HG02798 (cell line): Measurements from ENCODE around the gene SYT17.
"Not testable (repeated sequence)": the region's sequence is repeated elsewhere in the genome, so short reads cannot be mapped to it uniquely, and the experiment has no call there.

Source experiments
- ATAC-seq: cut with Tn5 transposase; IDR thresholded peaks from one replicate; pipeline ENCODE4 v1.9.1; 2021; ENCODE audit warnings: mild to moderate bottlenecking; ENCODE audit not compliant: unreplicated experiment, poor library complexity

The SYT17 gene

DNA sequence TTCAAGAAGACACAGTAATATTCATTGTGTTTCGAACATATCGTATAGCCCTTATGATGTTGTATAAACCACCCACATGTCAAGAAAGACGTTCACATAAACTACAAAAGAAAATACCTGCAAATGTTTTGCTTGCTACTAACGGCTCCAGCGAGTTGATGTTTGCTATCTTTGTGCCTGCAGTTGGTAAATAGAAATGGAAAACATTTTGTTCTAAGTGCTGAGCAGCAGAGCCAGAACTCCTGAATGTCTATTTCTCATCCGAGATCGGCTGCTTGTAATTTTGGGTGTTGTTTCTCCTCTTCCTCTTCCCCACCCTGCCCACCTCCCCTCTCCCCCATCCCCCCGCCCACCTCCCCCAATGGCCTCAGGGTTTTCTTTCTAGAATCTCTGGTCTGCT lies 5.0 kb downstream of the SYT17 start:
- no peak for ATAC-seq

GRCh38 chr16:19173649-19174383 lies 5.8 kb downstream of the SYT17 start:
- ATAC-seq: no peak

DNA sequence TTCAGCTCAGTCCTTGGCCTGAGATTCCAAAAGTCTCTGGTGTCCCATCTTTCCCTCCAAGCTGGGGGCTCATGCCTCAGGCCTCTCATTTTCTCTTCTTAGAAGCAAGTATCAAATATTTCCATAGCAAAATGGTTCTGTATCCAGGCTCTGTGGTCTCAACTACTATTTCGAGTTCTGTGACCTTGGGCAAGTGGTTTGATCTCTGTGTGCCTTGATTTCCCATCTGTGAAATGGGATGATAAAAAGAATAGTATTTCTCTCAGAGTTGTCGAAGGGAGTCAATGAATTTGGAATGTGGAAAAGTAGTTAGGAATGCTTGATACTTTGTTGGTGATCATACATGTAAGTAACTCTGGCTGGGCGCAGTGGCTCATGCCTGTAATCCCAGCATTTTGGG lies 6.4 kb downstream of the SYT17 start:
- no peak for ATAC-seq

GRCh38 chr16:19175492-19176262 lies 7.6 kb downstream of the SYT17 start:
- ATAC-seq: no peak

- no peak for ATAC-seq
Observed at GRCh38 chr16:19177111-19177739, 9.2 kb downstream of the SYT17 start.

DNA sequence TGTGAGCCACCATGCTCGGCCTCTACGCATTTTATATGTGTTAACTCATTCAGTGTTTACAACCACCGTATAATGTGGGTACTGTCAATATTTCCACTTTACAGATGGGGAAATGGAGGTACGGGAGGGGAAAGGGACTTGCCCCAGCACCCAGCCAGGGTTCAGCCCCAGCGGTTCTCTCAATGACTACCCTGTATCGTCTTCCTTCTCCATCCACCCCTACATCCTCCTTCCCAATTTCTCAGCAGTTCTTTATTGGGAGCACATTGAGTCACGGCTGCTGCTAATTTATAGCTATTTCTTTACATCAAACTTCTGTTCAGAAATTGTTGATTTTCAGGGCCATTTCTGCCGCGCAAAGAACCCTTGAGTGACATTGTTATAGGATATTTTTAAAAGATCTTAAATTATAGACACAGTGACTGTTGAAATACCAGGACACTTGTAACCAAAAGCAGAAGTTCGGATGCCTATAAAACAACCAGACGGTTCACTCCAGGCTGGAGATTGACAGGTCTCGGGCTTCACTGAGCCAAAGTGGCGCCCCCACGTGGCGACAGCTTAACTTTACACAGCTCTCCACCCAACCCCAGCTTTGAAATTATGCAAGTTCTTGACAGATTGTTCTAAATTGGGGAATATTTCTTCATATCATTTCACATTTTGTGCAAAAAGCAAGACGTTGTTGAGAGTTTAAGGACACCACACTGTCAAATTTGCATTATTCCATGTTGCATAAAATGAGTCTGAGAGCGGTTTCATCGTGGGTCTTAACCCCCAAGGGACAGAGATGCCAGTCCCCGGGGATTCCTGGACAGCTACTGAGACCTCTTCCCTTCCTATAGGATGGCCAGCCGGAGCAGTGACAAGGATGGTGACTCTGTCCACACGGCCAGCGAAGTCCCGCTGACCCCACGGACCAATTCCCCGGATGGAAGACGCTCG lies 11.8 kb downstream of the SYT17 start:
- ATAC-seq: no peak

- no peak for ATAC-seq
Observed at GRCh38 chr16:19180741-19181140, 12.7 kb downstream of the SYT17 start.

GRCh38 chr16:19182481-19182880 lies 14.4 kb downstream of the SYT17 start:
- no peak for ATAC-seq

DNA sequence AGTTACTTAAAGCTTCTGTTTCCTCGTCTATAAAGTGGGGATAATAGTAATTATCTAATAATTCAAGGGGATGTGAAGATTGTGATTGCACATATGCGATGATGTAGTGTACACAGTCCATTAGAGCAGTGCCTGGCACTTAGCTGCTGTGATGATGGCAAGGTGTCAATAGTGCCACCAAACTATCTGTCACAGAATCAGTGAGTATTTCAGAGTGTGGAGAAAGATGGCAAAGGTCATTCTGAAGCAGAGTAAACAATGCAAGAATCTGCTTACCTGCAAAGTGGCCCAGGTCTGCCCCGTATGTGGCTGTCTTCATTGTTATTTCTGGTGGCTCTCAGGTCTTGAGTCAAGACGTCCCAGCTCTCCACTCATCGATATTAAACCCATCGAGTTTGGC lies 15.1 kb downstream of the SYT17 start:
- no peak for ATAC-seq

- no peak for ATAC-seq
Observed at GRCh38 chr16:19184823-19185509, 16.9 kb downstream of the SYT17 start.

GRCh38 chr16:19185510-19185851 lies 17.4 kb downstream of the SYT17 start:
- ATAC-seq: no peak

GRCh38 chr16:19186408-19186807 lies 18.4 kb downstream of the SYT17 start:
- ATAC-seq: no peak

DNA sequence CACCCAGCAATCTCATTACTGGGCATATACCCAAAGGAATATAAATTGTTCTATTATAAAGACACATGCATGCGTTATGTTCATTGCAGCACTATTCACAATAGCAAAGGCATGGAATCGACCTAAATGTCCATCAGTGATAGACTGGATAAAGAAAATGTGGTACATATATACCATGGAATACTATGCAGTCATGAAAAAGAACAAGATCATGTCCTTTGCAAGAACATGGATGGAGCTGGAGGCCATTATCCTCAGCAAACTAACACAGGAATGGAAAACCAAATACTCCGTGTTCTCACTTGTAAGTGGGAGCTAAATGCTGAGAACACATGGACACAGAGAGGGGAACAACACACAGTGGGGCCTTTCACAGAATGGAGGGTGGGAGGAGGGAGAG lies 19.9 kb downstream of the SYT17 start:
- ATAC-seq: not testable (repeated sequence)

DNA sequence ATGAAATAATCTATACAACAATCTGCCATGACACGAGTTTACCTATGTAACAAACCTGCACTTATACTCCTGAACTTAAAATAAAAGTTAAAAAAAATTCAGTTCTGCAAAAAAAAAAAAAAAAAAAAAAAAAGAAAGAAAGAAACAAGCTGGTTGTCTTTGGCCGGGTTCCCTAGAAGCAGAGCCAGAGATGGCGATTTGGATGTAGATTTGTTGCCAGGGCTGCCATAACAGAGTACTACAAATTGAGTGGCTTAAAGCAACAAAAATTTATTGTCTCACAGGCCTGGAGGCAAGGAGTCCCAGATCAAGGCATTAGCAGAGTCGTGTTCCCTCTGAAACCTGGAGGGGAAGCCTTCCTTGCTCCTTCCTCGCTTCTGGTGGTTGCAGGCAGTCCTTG lies 20.4 kb downstream of the SYT17 start:
- no peak for ATAC-seq

- no peak for ATAC-seq
Observed at GRCh38 chr16:19192865-19193264, 24.8 kb downstream of the SYT17 start.

DNA sequence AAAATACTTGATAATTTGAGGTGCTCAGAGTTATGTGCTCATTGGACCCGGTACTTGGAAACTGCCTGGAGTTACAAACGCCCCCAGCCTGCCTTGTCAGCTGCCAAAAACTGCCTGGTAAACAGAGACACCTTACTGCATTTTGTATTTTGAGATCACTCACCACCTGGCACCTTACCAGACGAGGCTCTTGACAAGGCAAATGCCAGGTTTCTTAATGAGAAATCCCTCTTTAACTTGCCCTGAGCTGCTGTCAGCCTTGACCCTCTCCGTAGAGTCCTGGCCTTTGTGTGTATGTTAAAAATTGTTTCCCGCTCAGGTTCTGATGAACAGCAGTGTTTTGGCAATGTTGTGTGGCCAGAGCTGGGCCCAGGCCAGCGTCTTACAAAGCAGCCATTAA lies 28.8 kb downstream of the SYT17 start:
- no peak for ATAC-seq

- no peak for ATAC-seq
Observed at GRCh38 chr16:19203374-19203966, 35.4 kb downstream of the SYT17 start.

DNA sequence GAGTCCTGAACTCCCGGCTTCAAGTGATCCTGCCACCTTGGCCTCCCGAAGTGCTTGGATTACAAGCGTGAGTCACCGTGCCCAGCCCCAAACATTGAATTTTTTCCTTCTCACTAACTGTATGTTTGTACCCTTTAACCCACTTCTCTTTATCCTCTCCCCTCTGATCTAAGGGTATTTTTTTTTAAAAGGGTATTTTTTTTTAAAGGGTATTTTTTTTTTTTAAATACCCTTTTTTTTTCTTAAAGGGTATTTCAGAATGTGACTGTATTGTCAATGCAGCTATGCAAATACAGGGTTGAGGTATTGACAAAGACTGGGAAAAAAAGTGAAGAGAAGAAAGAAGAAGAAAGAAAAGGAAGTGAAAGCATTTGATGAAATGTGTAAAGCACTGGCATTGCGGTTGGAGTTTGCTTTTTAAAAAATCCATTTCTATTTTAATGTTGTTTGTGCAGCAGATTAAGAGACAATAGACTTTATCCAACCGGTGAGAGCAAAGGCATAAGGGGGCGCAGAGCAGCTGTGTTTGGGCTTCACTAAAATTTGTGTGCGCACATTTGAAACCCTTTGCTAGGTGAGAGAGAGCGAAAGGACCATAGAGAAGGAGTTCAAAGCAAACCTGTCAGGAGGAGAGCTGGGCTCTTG lies 42.4 kb downstream of the SYT17 start:
- peak; percentile 79 for ATAC-seq

GRCh38 chr16:19210968-19211367 lies 42.9 kb downstream of the SYT17 start:
- ATAC-seq: peak; percentile 23
